IPS-18a (cell line): ENCODE results near the gene BRD3OS.
"Not testable (repeated sequence)": the region's sequence is repeated elsewhere in the genome, so short reads cannot be mapped to it uniquely, and the experiment has no call there.

Experiments used
- H3K27ac ChIP-seq: one replicate; pipeline ENCODE4 v1.5.1; 2013; ENCODE audit warnings: low read length
- H3K27me3 ChIP-seq: one replicate; pipeline ENCODE4 v1.6.1; 2013; ENCODE audit warnings: mild to moderate bottlenecking, low read length; ENCODE audit not compliant: control insufficient read depth, insufficient read depth
- H3K36me3 ChIP-seq: one replicate; pipeline ENCODE4 v1.6.1; 2013; ENCODE audit warnings: low read depth, low read length; ENCODE audit not compliant: control insufficient read depth
- H3K4me1 ChIP-seq: one replicate; pipeline ENCODE4 v1.6.1; 2013; ENCODE audit warnings: low read depth, low read length; ENCODE audit not compliant: control insufficient read depth
- H3K4me3 ChIP-seq: one replicate; pipeline ENCODE4 v1.5.1; 2013; ENCODE audit warnings: low read length
- H3K9ac ChIP-seq: one replicate; pipeline ENCODE4 v1.6.1; 2013; ENCODE audit warnings: mild to moderate bottlenecking, low read length, moderate library complexity
- H3K9me3 ChIP-seq: one replicate; pipeline ENCODE4 v1.6.1; 2013; ENCODE audit warnings: low read depth, low read length; ENCODE audit not compliant: control insufficient read depth

Gene BRD3OS

GRCh38 chr9:134075689-134076088 is 50.4 kb downstream of the BRD3OS start:
- H3K4me3 ChIP-seq, H3K9me3 ChIP-seq, H3K4me1 ChIP-seq, H3K36me3 ChIP-seq, H3K27ac ChIP-seq, H3K27me3 ChIP-seq, H3K9ac ChIP-seq: not testable (repeated sequence)

DNA sequence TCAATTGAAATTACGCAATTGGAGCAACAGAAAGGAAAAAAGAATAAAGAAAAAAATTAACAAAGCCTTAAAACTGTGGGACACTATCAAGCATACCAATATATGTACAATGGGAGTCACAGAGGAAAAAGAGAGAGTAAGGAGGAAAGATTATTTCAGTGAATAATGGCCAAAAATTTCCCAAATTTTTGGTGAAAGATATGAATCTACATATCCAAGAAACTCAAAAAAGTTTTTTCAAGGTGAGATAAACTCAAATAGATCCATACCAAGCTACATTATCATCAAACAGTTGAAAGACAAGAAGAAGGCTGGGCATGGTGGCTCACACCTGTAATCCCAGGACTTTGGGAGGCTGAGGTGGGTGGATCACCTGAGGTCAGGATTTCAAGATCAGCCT is 51.4 kb downstream of the BRD3OS start:
- H3K9ac ChIP-seq = no peak overlapping the region
- no peak overlapping the region for H3K4me3 ChIP-seq
- H3K27me3 ChIP-seq = no peaks in the 10 kb centered on the region
- H3K9me3 ChIP-seq = no peaks in the 10 kb centered on the region
- no peak overlapping the region for H3K27ac ChIP-seq
- no peaks in the 10 kb centered on the region for H3K4me1 ChIP-seq
- H3K36me3 ChIP-seq = no peaks in the 10 kb centered on the region
